CD14-positive monocyte (primary cell): ENCODE data around the gene CCDC167. TPM values are rescaled to one million over a fixed set of nuclear protein-coding genes. Genes with fewer than 3 reads are reported as not detected.
A peak's percentile ranks its signal among the peaks of the same experiment; 100 is the strongest.

ENCODE experiments used
- DNase-seq, 3 donors: peaks; one replicate each; pipeline ENCODE4 v3.0.0-alpha.2; 2011 to 2022
- H2AFZ ChIP-seq: 2 replicates; pipeline ENCODE4 v1.6.0; 2012; ENCODE audit warnings: mild to moderate bottlenecking, low read depth, low read length, inconsistent platforms; ENCODE audit not compliant: insufficient read depth, poor library complexity, severe bottlenecking
- H3K27ac ChIP-seq, 2 donors: 1 replicate in 1 of 2; 2 replicates in 1 of 2; pipeline ENCODE4 v1.5.1; 2012 to 2013; ENCODE audit warnings: low read length in 2 of 2, control low read depth in 1 of 2, inconsistent platforms in 1 of 2, low read depth in 1 of 2, mild to moderate bottlenecking in 1 of 2
- H3K27me3 ChIP-seq, 2 donors: one replicate each; pipeline versions ENCODE4 v1.6.0 to v1.6.1; 2011 to 2013; ENCODE audit warnings: low read length in 2 of 2; ENCODE audit not compliant: control insufficient read depth in 2 of 2, insufficient read depth in 2 of 2
- H3K36me3 ChIP-seq, 2 donors: replicated peaks in 1 of 2; 1 replicate in 1 of 2; 2 replicates in 1 of 2; pipeline versions ENCODE4 v1.5.1 to v1.6.1; 2012 to 2013; ENCODE audit warnings: low read length in 2 of 2, control low read depth in 1 of 2, inconsistent platforms in 1 of 2, mild to moderate bottlenecking in 1 of 2; ENCODE audit not compliant: insufficient read depth in 2 of 2, control insufficient read depth in 1 of 2
- H3K4me1 ChIP-seq, 2 donors: 1 replicate in 1 of 2; 2 replicates in 1 of 2; pipeline versions ENCODE4 v1.5.1 to v1.6.1; 2012 to 2013; ENCODE audit warnings: low read length in 2 of 2, control low read depth in 1 of 2, inconsistent platforms in 1 of 2, mild to moderate bottlenecking in 1 of 2, moderate library complexity in 1 of 2; ENCODE audit not compliant: insufficient read depth in 2 of 2, control insufficient read depth in 1 of 2
- H3K4me2 ChIP-seq: replicated peaks from 2 replicates; pipeline ENCODE3; 2012; ENCODE audit warnings: low read length, moderate library complexity, mild to moderate bottlenecking; ENCODE audit not compliant: poor library complexity, severe bottlenecking; ENCODE audit errors: extremely low read depth
- H3K4me3 ChIP-seq, 3 experiments: fragments of 200-600 bp in 1 of 3; sonication (generic) in 1 of 3; replicated peaks in 1 of 3; 1 replicate in 2 of 3; 2 replicates in 1 of 3; pipeline ENCODE4 v1.5.1; 2011 to 2013; ENCODE audit warnings: low read length in 3 of 3, mild to moderate bottlenecking in 3 of 3, control low read depth in 2 of 3, low read depth in 2 of 3, inconsistent platforms in 1 of 3, moderate library complexity in 1 of 3
- H3K79me2 ChIP-seq: 2 replicates; pipeline ENCODE4 v1.6.0; 2012; ENCODE audit warnings: mild to moderate bottlenecking, control low read depth, inconsistent platforms, low read length, moderate library complexity; ENCODE audit not compliant: insufficient read depth
- H3K9ac ChIP-seq: 2 replicates; pipeline ENCODE4 v1.6.0; 2017; ENCODE audit warnings: low read length, mild to moderate bottlenecking; ENCODE audit not compliant: insufficient read depth, poor library complexity, severe bottlenecking
- H3K9me3 ChIP-seq, 2 donors: replicated peaks in 1 of 2; 1 replicate in 1 of 2; 2 replicates in 1 of 2; pipeline versions ENCODE4 v1.5.1 to v1.6.1; 2012 to 2013; ENCODE audit warnings: low read length in 2 of 2, control low read depth in 1 of 2; ENCODE audit not compliant: control insufficient read depth in 1 of 2, insufficient read depth in 1 of 2
- H4K20me1 ChIP-seq: 2 replicates; pipeline ENCODE4 v1.6.0; 2012; ENCODE audit warnings: mild to moderate bottlenecking, low read length, control low read depth, moderate library complexity; ENCODE audit not compliant: insufficient read depth
- H3K27ac Mint-ChIP-seq, 7 donors: one replicate each; pipeline ENCODE4 v1.8.0; 2020; ENCODE audit warnings: mild to moderate bottlenecking in 7 of 7, mixed read lengths in 7 of 7, moderate library complexity in 6 of 7, inconsistent platforms in 2 of 7
- H3K27me3 Mint-ChIP-seq, 3 donors: one replicate each; pipeline ENCODE4 v1.8.0; 2021 to 2022; ENCODE audit warnings: low read depth in 3 of 3, mild to moderate bottlenecking in 3 of 3, mixed read lengths in 3 of 3, moderate library complexity in 3 of 3, inconsistent platforms in 1 of 3
- H3K36me3 Mint-ChIP-seq, 2 donors: one replicate each; pipeline ENCODE4 v1.8.0; 2020; ENCODE audit warnings: mixed read lengths in 2 of 2, inconsistent platforms in 1 of 2, mild to moderate bottlenecking in 1 of 2
- H3K4me1 Mint-ChIP-seq: one replicate; pipeline ENCODE4 v1.8.0; 2020; ENCODE audit warnings: mild to moderate bottlenecking, mixed read lengths
- H3K4me3 Mint-ChIP-seq, 2 donors: one replicate each; pipeline ENCODE4 v1.8.0; 2020; ENCODE audit warnings: mild to moderate bottlenecking in 2 of 2, mixed read lengths in 2 of 2, moderate library complexity in 1 of 2
- H3K9me3 Mint-ChIP-seq, 7 donors: one replicate each; pipeline ENCODE4 v1.8.0; 2020 to 2022; ENCODE audit warnings: mixed read lengths in 7 of 7, mild to moderate bottlenecking in 6 of 7, moderate library complexity in 6 of 7, inconsistent platforms in 2 of 7
- CTCF ChIP-seq: fragments of 200-600 bp; IDR thresholded peaks from one replicate; pipeline ENCODE4 v1.8.0; 2022; ENCODE audit warnings: antibody characterized with exemption, mild to moderate bottlenecking
- WGBS: methylation state at CpG from one replicate; pipeline ENCODE4 v1.1.5; 2013; ENCODE audit warnings: missing lambda C conversion rate; ENCODE audit not compliant: insufficient coverage; 5-methylcytosine and 5-hydroxymethylcytosine counted together
- intact Hi-C, 2 donors: fragments of 100-400 bp; cut with micrococcal nuclease; formaldehyde crosslinking; loops; one replicate each; pipeline versions ENCODE4 v1.15.0 to v1.15.1; 2023
- polyA plus RNA-seq, 3 donors: library from polyadenylated mRNA; depleted of rRNA in 1 of 3; unstranded in 2 of 3; stranded (reverse) in 1 of 3; fragments of 300-500 nt in 2 of 3; fragments of >200 nt in 1 of 3; fragmentation: Illumina TruSeq in 2 of 3; gene quantifications; 1 replicate in 2 of 3; 2 replicates in 1 of 3; pipeline ENCODE4 v1.2.3, GENCODE V29; 2012 to 2021

Gene CCDC167
- polyA plus RNA-seq, 3 donors: 12.5 to 22.9 (median 20.7) TPM

- H3K9ac ChIP-seq: no peak overlapping the region
Measured at GRCh38 chr6:37459981-37460800, 39.5 kb downstream of the CCDC167 start.

More at GRCh38 chr6:37459981-37460800, 39.5 kb downstream of the CCDC167 start:
- Histone ChIP-seq H3K9me3 (no peaks in the 10 kb centered on the region), H4K20me1 (no peaks in the 10 kb centered on the region), H3K4me2 (no peak overlapping the region), H2AFZ (no peak overlapping the region), H3K79me2 (no peaks in the 10 kb centered on the region), H3K27me3 (no peaks in the 10 kb centered on the region), H3K4me1 (no peaks in the 10 kb centered on the region), H3K4me3 (no peak overlapping the region), H3K27ac (no peak overlapping the region), H3K36me3 (peaks cover 81 to 95% of the 10 kb centered on the region in 2 donors)
- WGBS: 100% methylated on average over 1 of the region's 5 CpGs
- TF ChIP-seq CTCF: no peak
- intact Hi-C loops: no loop called here
- Mint-ChIP-seq H3K4me1 (peaks cover 9% of the 10 kb centered on the region), H3K4me3 (no peak overlapping the region), H3K9me3 (no peaks in the 10 kb centered on the region), H3K36me3 (peaks cover 85 to 96% of the 10 kb centered on the region in 2 donors), H3K27me3 (no peaks in the 10 kb centered on the region), H3K27ac (peak overlapping the region in 1 of 7 donors; percentile 28)
- DNase-seq: no peak
